Choroid plexus epithelial cell (primary cell): ENCODE results near the gene CD96.

Experiments used
- DNase-seq: peaks from one replicate; pipeline ENCODE4 v3.0.0-alpha.2; 2010; ENCODE audit warnings: low read depth
- H3K4me3 ChIP-seq: 2 replicates; pipeline ENCODE4 v1.5.1; 2011; ENCODE audit warnings: low read depth, mild to moderate bottlenecking, control low read depth, low read length, moderate library complexity
- TF ChIP-seq, protein P1 (sequence below): conservative IDR thresholded peaks from 2 replicates; pipeline ENCODE4 v1.5.1; 2011; ENCODE audit warnings: low read depth, mild to moderate bottlenecking, control low read depth, inconsistent platforms, low read length, moderate library complexity

Gene CD96

DNA sequence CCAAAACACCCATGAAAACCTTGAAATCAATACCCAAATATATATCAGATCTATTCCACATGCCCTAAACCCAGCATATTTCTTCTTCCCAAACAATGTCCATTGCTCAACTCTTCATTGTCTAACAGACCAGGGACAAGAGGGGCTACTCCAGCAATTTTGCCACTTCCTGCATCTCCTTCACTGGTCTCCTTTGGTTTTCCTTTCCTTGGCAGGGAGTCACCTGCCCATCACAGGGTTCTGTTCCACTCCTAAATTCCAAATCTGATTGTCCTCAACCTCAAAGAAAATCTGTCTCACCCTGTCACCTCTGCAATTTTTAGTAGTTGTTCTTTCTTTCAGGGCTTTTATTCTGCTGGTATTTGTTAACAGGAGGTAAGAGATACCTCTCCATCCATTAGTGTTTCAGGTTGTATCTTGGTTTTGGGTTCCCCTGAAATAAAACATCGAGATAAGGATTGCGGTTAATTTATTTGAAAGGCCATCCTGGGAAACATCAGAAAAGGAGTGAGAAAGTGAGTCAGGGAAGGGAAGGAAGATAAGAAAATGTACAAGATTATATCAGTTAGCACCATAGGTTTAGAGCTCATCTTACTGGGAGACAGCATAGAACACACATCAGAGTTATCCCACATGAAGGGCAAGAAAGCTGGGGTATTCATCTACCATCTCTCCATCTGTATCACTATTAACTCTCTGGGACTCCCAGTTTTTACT is 39.6 kb downstream of the CD96 start:
- TF ChIP-seq, protein P1, sequence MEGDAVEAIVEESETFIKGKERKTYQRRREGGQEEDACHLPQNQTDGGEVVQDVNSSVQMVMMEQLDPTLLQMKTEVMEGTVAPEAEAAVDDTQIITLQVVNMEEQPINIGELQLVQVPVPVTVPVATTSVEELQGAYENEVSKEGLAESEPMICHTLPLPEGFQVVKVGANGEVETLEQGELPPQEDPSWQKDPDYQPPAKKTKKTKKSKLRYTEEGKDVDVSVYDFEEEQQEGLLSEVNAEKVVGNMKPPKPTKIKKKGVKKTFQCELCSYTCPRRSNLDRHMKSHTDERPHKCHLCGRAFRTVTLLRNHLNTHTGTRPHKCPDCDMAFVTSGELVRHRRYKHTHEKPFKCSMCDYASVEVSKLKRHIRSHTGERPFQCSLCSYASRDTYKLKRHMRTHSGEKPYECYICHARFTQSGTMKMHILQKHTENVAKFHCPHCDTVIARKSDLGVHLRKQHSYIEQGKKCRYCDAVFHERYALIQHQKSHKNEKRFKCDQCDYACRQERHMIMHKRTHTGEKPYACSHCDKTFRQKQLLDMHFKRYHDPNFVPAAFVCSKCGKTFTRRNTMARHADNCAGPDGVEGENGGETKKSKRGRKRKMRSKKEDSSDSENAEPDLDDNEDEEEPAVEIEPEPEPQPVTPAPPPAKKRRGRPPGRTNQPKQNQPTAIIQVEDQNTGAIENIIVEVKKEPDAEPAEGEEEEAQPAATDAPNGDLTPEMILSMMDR = no peak
- DNase-seq = no peak
- no peak overlapping the region for H3K4me3 ChIP-seq

DNA sequence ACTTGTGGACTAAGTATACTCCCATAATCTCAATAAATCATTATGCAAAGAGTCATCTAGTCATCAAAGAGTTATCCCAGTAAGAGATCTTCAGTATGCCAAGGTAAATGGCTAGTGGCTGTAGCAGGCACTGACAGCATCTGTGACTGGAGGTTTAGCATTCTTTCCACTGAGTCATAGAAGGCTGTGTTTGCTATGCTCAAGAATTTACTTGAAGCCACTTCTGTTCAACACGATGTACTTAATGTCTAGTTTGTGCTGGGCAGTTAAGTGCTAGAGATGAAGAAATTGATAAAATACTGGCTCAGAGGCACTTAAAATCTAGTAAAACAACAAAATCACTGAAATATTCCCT is 40.1 kb downstream of the CD96 start:
- H3K4me3 ChIP-seq = no peak overlapping the region
- DNase-seq = peak; percentile 89
- TF ChIP-seq, protein P1 = no peak

DNA sequence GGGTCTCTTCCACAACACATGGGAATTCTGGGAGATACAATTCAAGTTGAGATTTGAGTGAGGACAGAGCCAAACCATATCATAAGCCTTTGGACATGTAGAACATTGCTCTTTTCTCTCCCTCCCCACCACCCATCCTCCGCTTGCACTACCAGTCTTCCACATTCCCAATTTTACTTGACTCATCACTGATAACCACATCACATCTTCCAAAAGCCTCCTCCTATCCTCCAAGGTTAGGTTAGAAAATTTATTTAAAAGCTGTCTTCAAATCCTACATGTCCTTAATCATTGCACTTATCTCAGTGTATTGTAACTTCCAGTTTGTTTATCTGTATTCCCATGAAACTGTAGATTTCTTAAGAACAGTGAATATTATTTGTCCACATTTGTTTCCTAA is 42.7 kb downstream of the CD96 start:
- TF ChIP-seq, protein P1 = no peak
- no peak overlapping the region for H3K4me3 ChIP-seq
- no peak for DNase-seq

DNA sequence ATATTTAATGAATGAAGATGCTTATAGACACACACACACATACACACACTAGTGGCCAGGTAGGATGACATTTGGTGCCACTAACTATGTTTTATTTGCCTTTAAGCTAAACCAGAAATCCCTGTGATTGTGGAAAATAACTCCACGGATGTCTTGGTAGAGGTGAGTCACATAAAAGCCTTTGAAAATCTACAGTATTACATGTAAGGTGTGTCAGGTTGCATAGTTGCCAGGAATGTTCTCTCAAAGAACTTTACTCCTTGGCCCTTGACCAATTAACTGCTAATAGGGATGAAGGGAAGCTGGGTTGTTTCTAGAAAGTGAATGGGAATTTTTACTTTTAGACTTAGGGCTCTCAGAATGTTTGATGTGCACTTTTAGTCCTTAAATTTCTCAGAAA is 43.2 kb downstream of the CD96 start:
- H3K4me3 ChIP-seq = no peak overlapping the region
- TF ChIP-seq, protein P1 = no peak
- DNase-seq = peak; percentile 18

DNA sequence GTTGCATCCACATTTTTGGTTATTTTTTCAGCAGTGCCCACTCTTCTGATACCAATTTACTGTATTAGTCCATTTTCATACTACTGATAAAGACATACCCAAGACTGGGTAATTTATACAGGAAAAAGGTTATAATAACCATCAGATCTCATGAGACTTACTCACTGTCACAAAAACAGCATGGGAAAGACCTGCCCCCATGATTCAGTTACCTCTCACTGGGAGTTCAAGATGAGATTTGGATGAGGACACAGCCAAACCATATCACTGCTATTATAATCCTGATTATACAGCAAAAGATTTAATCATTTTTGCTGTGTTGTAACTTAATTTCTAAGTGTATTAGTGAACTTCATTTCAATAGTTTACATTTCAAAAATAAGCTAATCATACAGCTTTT is 46.5 kb downstream of the CD96 start:
- TF ChIP-seq, protein P1 = no peak
- H3K4me3 ChIP-seq = no peak overlapping the region
- DNase-seq = peak; percentile 10

DNA sequence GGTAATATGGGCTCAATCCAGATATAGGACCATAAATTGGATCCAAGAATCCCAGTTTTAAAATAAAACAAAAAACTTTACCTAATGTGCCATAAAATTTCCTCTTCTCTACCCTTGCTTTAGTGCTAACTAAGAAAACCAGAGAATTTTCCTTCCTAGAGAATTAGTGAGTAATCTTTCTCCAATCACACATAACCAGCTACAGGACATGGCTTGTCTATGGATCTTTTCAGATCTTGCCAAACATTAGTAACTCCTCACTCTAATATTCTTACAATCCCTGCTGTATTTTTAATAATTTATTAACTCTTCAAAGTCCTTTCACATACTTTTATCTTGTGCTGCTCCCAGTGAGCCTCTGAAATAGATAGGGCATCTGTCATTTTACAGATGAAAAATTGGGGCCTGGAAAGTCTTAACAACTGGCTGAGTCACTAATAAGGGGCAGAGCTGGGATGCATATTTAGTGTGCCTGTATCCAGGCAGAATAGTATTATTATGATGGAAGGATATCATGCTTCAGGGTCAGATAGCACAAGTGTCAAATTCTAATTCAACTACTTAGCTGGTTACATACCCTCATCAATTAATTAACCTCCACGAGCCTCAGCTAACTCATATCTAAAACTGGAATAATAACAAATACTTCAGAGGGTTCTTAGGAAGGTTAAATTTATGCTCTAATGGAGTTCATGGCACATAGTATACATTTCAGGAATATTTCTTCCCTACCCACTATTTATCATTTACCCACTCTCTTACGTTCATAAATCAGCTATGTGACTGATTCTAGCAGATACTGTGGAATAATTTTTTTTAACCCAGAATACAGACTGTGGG is 47.5 kb downstream of the CD96 start:
- H3K4me3 ChIP-seq = no peak overlapping the region
- peak; percentile 5 for DNase-seq
- TF ChIP-seq, protein P1 = no peak
